GM18868 (cell line): ENCODE data around the gene RPS27A.
"Not testable (repeated sequence)": the region's sequence is repeated elsewhere in the genome, so short reads cannot be mapped to it uniquely, and the experiment has no call there.

Source experiments
- ATAC-seq: cut with Tn5 transposase; IDR thresholded peaks from one replicate; pipeline ENCODE4 v1.9.1; 2021; ENCODE audit warnings: mild to moderate bottlenecking, moderate library complexity; ENCODE audit not compliant: unreplicated experiment

Gene RPS27A

DNA sequence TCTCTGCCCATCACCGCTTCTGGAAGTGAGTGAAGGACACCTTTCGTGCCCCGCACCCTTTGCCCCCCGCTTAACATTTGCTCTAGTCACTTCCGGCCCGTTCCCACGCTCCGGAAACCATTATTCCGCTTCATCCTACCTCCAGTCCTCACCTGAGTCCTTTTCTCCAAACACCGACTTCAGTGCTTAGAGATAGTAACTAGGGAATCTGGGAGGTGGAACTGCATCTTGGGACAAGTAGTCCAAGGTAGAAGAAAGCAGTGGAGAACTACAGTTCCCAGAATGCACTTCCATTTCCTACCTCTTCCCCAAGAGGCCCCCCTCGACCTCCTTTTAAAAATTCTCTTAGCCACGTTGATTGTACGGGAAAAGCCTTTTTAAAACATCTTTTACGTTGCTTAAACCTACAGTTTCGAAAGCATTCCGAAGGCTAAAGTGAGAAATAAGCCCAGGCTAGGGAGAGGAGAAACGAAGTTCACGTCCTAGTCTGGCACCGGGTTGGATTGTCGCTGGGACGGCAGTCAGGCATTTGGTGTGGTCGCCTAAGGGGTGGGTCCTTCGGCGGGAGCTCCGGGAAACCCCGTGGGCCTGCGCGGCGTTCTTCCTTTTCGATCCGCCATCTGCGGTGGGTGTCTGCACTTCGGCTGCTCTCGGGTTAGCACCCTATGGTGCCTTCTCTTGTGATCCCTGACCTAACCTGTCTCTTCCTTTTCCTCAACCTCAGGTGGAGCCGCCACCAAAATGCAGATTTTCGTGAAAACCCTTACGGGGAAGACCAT lies at the start of gene RPS27A, which contains the start of gene CLHC1:
RPS27A (plus strand) TSS at position 605 of the 779 bp plus-strand sequence; CDS start at position 742, 137 bp downstream.
CLHC1 (minus strand) TSS at position 210 of the 779 bp plus-strand sequence. CDS start 9,882 bp downstream, outside the sequence.
- peak; percentile 90 for ATAC-seq

DNA sequence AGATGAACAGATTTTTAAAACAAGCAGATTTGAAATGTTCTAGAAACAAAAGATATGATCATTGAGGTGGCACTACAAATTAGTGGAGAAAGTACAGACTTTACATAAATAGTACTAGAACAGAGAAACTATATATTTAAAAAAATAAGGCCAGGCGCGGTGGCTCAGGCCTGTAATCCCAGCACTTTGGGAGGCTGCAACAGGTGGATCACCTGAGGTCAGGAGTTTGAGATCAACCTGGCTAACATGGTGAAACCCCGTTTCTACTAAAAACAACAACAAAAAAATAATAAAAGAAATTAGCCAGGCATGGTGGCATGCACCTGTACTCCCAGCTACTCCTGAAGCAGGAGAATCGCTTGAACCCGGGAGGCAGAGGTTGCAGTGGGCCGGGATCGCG lies 45.7 kb upstream of the RPS27A start:
- ATAC-seq: not testable (repeated sequence)

DNA sequence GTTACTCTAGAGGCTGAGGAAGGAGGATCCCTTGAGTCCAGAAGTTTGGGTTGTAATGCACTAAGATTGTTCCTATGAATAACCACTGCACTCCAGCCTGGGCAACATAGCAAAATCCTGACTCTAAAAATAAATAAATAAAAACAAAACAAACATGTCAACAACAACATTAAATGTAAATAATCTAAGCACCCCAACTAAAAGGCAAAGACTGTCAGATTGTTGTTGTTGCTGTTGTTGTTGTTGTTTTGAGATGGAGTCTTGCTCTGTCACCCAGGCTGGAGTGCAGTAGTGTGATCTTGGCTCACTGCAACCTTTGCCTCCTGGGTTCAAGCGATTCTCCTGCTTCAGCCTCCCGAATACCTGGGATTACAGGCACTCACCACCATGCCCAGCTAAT lies 40.6 kb upstream of the RPS27A start:
- not testable (repeated sequence) for ATAC-seq

DNA sequence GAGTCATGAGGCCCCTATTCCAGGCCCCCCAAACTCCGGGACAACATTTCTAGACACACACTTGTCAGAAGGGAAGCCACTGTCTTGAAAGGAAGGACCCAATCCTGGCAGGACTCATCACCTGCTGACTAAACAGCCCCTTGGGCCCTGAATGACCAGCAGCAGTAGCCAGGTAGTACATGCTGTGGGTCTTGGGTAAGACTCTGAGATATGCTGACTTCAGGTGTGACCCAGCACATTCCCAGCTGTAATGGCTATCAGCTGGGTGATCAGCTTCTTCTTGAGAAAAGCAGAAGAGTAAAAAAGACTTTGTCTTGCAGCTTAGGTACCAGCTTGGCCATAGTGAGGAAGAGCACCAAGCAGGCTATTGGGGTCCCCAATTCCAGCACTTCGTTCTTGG lies 36.0 kb upstream of the RPS27A start:
- no peak for ATAC-seq

DNA sequence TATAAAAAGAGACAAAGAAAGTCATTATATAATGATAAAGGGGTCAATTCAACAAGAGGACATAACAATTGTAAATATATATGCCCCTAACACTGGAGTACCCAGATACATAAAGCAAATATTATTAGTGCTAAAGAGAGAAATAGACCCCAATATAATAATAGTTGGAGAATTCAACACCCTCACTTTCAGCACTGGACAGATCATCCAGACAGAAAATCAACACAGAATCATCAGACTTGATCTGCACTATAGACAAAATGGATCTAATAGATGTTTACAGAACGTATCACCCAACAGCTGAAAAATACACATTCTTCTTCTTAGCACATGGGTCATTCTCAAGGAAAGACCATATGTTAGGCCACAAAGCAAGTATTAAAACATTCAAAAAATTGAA lies 32.1 kb upstream of the RPS27A start:
- ATAC-seq: no peak

DNA sequence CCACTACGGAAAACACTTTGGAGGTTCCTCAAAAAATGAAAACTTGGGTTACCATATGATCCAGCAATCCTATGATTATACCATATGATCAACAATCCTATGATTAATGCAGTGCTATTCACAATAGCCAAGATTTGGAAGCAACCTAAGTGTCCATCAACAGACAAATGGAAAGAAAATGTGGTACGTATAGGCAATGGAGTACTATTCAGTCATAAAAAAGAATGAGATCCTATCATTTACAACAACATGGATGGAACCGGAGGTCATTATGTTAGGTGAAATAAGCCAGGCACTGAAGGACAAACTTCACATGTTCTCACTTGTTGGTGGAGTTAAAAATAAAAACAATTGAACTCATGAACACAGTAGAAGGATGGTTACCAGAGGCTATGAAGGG lies 28.0 kb upstream of the RPS27A start:
- ATAC-seq: no peak

DNA sequence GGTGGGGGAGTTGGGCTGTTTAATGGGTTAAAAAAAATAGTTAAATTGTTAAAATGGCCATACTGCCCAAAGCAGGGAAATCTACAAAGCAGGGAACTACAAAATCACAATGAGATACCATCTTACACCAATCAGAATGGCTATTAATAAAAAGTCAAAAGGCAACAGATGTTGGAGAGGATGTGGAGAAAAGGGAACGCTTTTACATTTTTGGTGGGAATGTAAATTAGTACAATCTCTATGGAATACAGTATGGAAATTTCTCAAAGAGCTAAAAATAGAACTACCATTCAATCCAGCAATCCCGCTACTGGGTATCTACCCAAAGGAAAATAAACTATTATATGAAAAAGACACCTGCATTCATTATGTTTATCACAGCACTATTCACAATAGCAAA lies 27.5 kb upstream of the RPS27A start:
- no peak for ATAC-seq

DNA sequence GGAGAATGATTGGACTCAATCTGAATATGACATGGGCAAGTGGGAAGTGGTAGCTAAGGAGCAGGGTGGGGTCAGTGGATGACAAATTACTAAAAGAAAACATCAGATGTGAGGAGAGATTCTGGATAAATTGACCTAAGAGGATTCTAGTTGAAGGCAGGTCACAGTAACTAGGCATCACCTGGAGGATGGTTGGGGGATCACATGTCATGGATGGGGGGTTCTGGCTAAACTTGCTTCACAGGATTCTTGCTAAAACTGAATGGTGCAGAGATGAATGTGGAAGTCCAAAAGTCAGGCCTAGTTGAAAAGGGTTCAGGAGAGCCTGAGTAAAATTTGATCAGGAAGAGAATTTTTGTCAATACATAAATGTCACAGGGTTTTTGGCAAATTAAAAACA lies 18.7 kb upstream of the RPS27A start:
- no peak for ATAC-seq

DNA sequence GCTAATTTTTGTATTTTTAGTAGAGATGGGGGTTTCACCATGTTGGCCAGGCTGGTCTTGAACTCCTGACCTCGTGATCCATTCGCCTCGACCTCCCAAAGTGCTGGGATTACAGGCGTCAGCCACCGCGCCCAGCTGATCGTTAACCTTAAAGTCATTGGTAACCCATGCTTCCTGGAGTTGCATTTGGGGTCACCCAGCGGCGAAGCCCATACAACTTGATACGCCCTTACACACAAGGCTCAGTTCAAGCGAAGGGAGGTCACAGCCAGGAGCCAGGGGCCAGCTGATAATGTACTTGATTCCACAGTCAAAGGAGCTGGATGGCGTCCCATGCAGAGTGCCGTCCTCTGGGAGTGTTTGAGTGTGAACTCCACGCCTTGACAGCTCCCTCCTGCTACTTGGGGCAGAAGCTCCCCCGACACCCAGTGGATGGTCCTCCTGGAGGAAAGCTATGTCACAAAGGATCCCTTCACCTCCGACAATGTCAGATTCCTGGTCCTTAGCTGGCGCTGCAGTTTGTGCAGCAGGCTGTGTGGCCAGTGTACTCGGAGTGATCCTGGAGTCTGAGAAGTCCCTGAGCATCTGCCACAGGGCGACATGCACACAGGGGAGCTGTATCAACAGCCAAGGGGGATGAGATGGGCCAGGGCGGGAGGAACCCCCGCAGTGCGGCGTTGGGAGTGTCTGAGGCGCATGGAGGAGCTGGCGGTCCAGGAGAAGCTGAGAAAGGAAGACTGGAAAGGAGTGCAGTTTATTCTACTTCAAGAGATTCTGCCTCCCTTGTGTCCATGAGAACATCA lies 8.3 kb upstream of the RPS27A start:
- no peak for ATAC-seq

DNA sequence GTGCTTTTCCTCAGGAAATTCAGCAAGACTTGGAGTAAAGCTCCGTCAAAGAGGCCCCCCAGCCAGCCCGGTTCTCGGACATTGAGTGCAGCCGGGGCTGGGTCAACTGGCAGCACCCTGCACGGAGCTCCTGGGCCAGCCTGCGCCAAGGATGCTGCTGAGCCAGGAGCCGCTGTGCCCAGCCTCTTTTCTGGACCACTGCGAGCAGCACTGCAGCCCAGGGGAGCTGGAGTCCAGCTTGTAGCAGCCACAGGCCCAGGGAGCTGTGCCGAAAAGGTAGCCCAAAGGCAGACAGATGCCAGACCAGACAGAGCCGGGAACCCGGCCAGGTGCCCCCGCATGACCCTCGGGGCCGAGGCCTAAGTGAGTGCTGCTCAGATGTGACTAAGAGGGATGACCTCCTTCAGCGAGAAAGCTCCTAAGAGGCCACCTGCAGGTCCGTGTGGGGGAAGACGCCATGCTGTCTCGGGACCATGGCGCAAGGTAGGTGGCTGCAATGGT lies 7.7 kb upstream of the RPS27A start:
- ATAC-seq: no peak

DNA sequence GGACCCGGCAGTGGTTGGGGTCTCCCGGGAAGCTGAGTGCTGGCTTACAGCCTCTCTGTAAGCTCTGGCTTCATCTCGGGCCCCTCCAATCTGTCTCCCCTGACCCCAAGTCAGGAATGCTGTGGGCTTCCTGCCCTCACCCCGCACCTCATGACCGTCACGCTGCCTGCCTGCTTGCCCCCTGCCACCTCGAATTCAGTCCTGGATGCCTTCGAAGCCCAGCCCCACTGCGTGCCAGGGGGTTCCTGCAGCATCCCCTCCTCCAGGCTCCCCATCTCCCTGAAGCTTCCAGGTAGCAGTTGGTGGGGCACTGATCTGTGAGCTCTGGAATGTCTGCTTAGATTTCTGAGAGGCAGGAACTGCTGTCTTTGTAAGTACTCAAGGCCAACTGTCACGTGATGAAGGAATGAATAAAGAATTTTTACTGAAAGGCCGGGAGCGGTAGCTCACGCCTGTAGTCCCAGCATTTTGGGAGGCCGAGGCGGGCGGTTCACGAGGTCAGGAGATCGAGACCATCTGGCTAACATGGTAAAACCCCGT lies 6.9 kb upstream of the RPS27A start:
- ATAC-seq: no peak

DNA sequence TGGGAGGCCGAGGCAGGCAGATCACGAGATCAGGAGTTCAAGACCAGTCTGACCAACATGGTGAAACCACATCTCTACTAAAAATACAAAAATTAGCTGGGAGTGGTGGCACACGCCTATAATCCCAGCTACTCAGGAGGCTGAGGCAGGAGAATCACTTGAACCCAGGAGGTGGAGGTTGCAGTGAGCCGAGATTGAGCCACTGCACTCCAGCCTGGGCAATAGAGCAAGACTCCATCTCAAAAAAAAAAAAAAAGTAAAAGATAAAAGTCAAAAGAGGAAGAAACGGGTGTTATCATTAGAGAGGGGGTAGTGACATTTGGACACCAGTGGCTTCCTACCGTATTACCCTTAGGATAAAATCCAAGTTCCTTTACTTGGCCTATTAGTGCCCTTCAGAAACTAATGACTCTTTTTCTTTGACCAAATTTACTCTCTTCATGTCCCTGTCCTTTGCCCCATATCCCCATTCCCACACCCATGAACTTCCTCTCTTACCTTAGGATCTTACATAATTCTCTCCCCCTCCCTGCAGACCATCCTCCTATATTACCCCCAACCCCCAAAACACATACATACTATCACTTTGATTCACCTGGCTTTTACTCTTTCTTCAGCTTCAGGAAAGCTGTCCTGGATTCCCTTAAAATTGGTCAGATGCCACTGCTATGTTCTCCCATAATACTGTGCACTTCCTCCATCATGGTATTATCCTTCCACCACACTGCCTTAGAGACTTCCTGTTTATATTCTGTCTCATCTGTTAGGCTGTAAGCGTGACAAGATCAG lies 4.9 kb upstream of the RPS27A start:
- ATAC-seq: not testable (repeated sequence)

DNA sequence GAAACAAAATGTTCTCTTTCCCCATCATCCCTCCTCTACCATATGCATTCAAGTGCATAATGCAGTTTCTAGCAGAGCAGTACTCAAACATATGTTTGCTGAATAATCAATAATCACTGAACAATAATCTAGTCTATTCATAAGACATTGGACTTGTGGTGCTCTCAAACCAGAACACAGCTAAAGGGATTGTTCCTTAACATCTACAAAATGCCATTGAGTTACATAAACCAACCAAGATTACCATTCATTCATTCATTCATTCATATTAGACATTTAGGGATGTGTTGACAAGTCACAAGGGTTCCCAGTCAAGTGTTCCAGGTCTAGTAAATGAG lies 4.3 kb upstream of the RPS27A start:
- ATAC-seq: no peak

DNA sequence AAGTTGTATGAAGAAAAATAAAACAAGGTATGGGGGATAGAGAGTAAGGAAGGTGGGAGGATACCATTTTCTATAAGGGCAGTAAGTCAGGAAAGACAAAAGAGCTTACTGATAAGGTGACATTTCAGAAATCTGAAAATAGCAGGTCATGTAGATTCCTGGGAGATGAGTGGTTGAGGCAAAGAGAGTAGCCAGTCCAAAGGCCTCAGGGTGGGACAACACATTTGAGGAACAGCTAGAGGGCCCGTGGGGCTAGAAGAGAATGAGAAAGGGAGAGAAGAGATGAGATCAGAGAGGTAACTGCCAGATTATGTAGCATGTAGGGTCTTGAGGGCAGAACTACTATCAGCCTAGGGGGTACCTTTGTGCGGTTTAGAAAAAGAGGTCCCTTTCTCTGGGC lies 3.3 kb upstream of the RPS27A start:
- ATAC-seq: no peak

DNA sequence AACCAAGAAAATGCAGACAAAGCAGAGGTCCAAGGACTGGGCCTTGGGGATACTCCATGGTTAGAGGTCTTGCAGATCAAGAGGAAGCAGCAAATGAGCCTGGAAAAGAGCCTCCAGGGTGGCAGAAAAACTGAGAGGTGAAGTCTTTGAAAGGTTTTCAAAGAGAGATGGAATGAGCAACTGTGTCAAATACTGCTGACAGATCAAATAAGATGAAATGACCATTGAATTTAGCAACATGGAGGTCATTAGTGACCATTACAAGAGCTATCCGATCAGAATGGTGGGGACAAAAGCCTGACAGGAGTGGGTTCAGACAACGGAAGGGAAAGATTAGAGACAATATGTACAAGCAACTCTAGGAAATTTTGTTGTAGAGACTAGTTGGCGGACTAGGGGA lies 1.9 kb upstream of the RPS27A start:
- no peak for ATAC-seq

DNA sequence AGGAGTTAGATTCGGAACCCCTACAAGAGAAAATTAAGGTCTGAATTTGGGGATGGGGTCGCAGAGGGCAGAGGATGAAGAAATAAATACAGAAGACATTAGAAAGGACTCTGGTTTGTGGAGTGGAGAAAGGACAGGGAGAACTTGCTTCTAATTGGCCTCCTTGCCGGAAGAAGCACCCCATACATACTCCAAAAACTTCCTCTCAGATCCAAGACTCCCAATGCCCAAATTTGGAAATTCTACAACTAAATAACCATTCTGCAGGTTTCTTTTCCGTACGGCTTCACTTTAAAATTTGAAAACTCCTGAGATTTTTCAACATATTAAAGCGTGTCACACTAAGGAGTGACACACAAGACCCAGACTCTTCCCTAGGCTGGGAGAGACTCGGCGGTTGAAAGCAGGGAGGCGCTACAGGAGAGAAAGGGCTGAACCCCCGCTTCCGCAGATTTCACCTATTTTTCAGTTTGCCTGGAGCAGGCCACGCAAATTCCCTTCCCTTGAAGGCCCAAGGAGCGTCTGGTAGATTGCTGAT lies 873 bp upstream of the RPS27A start:
- no peak for ATAC-seq

DNA sequence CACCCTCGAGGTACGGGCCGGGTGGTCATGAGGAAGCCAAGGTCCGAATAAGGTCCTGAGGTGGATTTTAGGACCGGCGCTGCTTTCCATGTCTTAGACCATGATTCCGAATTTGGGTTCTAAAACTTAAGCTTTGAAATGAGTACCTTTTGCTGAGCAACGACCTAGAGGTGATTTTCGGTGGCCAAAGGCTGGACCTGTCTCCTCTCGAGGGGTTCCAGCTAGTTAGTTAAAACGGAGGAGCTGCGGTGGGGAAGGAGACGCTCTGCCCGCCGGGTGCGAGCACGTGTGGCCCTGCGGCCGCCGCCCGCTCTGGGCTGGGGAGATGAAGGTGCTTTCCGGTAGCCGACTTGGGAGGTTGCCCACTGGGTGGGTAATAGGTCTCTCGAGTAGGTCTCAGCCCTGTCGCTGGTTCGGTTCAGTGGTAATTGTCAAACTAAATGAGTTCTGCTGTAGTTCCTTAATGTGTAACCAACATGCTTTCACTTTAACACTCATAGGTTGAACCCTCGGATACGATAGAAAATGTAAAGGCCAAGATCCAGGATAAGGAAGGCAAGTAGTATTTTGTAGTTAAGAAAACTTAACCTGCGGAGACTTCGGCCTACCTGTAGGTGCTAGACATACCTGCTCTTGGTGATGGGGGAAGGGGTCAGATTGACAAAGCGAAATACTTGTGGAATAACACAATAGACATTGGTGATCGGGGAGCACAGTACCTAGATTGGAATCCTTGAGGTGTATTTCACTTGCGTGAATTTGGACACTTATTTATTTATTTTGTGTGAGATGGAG lies 572 bp downstream of the RPS27A start:
- ATAC-seq: no peak

DNA sequence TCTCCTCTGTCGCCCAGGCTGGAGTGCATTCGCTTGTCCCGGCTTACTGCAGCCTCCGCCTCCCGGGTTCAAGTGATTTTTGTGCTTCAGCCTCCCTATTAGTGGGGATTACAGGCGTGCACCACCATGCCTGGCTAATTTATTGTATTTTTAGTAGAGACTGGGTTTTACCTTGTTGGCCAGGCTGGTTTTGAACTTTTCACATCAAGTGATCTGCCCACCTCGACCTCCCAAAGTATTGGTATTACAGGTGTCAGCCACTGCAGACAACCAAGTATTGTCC lies 1.1 kb downstream of the RPS27A start:
- ATAC-seq: no peak

DNA sequence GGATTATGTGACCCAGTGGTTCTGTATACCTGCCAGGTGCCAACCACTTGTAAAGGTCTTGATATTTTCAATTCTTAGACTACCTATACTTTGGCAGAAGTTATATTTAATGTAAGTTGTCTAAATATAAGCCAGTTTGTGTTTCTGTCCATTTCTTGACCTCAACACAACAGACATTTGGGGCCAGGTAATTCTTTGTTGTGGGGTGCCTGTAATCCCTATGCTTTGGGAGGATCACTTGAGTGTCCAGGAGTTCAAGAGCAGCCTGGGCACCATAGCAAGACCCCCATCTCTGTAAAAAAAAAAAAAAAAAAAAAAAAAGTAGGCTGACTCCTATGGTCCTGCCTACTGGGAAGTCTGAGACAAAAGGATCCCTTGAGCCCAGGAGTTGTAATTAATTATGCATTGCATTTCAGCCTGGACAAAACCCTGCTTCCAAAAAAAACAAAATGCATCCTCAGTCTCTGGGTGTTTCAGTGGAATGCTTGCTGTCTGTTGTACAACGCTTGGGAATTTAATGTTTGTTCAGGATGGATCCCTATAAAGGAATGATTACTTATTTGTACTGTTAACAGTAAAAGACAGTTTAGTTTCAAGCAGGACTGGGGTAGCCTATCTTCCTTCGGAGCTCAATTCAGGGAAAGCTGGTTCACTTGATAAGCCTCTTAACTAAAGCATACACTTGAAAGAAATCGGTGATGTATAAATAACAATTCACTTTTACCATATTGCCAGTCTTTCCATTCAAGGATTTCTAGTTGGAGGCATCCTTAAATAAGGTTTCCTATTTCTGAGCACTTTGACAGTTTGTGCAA lies 3.4 kb downstream of the RPS27A start:
- ATAC-seq: no peak
